Measurements from ENCODE around the gene OXCT1.

Gene OXCT1

GRCh38 chr5:41869724-41870626, at the start of gene OXCT1:
TSS of gene OXCT1 (minus strand) at chr5:41870425. CDS start at chr5:41870358, 67 bp downstream.
- peak; percentile 95 for DNase-seq

GRCh38 chr5:41918105-41918504, 47.9 kb upstream of the OXCT1 start:
- no peak for DNase-seq

- DNase-seq: peak; percentile 12
Observed at GRCh38 chr5:41908374-41909079, 38.3 kb upstream of the OXCT1 start.

- no peak for DNase-seq
Observed at GRCh38 chr5:41906151-41906550, 35.9 kb upstream of the OXCT1 start.

GRCh38 chr5:41903892-41904799, 33.9 kb upstream of the OXCT1 start, which contains the start of gene RIMOC1:
TSS of gene RIMOC1 (plus strand) at chr5:41904344. CDS start at chr5:41904368, 24 bp downstream.
- DNase-seq: peak; percentile 99

GRCh38 chr5:41903382-41903891, 33.2 kb upstream of the OXCT1 start:
- DNase-seq: no peak

- no peak for DNase-seq
Observed at GRCh38 chr5:41896230-41896629, 26.0 kb upstream of the OXCT1 start.

GRCh38 chr5:41893074-41893851, 23.0 kb upstream of the OXCT1 start:
- DNase-seq: no peak

- no peak for DNase-seq
Observed at GRCh38 chr5:41892031-41892430, 21.8 kb upstream of the OXCT1 start.

GRCh38 chr5:41891066-41891707, 21.0 kb upstream of the OXCT1 start:
- no peak for DNase-seq

- no peak for DNase-seq
Observed at GRCh38 chr5:41885286-41885685, 15.1 kb upstream of the OXCT1 start.

- no peak for DNase-seq
Observed at GRCh38 chr5:41883936-41884335, 13.7 kb upstream of the OXCT1 start.

- no peak for DNase-seq
Observed at GRCh38 chr5:41883243-41883642, 13.0 kb upstream of the OXCT1 start.

- no peak for DNase-seq
Observed at GRCh38 chr5:41882765-41883164, 12.5 kb upstream of the OXCT1 start.

GRCh38 chr5:41878643-41879478, 8.6 kb upstream of the OXCT1 start:
- DNase-seq: no peak

- DNase-seq: no peak
Observed at GRCh38 chr5:41878173-41878572, 7.9 kb upstream of the OXCT1 start.

- no peak for DNase-seq
Observed at GRCh38 chr5:41877408-41877807, 7.2 kb upstream of the OXCT1 start.

GRCh38 chr5:41876678-41877077, 6.5 kb upstream of the OXCT1 start:
- DNase-seq: no peak

GRCh38 chr5:41875121-41875520, 4.9 kb upstream of the OXCT1 start:
- DNase-seq: peak; percentile 42

GRCh38 chr5:41874512-41875060, 4.4 kb upstream of the OXCT1 start:
- no peak for DNase-seq
